HUES64 (cell line): ENCODE measurements around the gene SEC24C.

ENCODE experiments used
- H3K27ac ChIP-seq: 2 replicates; pipeline ENCODE4 v1.7.0; 2013; ENCODE audit warnings: low read depth, low read length, inconsistent platforms
- H3K27me3 ChIP-seq: 2 replicates; pipeline ENCODE4 v1.6.1; 2013; ENCODE audit warnings: mild to moderate bottlenecking, low read length; ENCODE audit not compliant: insufficient read depth
- H3K36me3 ChIP-seq: 2 replicates; pipeline ENCODE4 v1.6.1; 2013; ENCODE audit warnings: mild to moderate bottlenecking, low read length; ENCODE audit not compliant: insufficient read depth
- H3K4me1 ChIP-seq: 2 replicates; pipeline ENCODE4 v1.6.1; 2013; ENCODE audit warnings: mild to moderate bottlenecking, low read length, moderate library complexity; ENCODE audit not compliant: insufficient read depth
- H3K4me3 ChIP-seq: 2 replicates; pipeline ENCODE4 v1.5.1; 2013; ENCODE audit warnings: mild to moderate bottlenecking, low read length, moderate library complexity
- H3K9ac ChIP-seq: 2 replicates; pipeline ENCODE4 v1.6.1; 2013; ENCODE audit warnings: mild to moderate bottlenecking, low read depth, low read length
- H3K9me3 ChIP-seq: 2 replicates; pipeline ENCODE4 v1.6.1; 2013; ENCODE audit warnings: low read depth, low read length; ENCODE audit not compliant: insufficient read depth
- WGBS: fragments of 150-250, 120-280 bp; methylation state at CpG from one replicate; pipeline ENCODE4 v1.1.7; 2013; ENCODE audit warnings: missing lambda C conversion rate; 5-methylcytosine and 5-hydroxymethylcytosine counted together

Gene SEC24C

DNA sequence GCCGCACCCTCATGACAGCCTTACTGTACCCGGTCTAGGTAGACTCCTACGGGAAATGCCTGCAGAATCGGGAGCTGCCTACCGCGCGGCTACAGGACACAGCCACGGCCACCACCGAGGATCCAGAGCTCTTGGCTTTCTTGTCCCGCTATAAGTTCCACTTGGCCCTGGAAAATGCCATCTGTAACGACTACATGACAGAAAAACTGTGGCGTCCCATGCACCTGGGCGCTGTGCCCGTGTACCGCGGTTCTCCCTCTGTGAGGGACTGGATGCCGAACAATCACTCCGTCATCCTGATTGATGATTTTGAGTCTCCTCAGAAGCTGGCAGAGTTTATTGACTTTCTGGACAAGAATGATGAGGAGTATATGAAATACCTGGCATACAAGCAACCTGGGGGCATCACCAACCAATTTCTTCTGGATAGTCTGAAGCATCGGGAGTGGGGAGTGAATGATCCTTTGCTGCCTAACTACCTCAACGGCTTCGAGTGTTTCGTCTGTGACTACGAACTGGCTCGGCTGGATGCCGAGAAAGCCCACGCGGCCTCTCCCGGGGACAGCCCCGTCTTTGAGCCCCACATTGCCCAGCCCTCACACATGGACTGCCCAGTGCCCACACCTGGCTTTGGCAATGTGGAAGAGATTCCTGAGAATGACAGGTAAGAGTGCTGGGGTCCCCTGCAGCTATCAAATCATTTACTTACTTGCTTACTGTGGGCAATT, 29.1 kb downstream of the SEC24C start:
- H3K4me1 ChIP-seq: peaks cover 13% of the 10 kb centered on the region
- H3K36me3 ChIP-seq: peaks cover 60% of the 10 kb centered on the region
- 18% methylated on average over 29 of the region's 29 CpGs for WGBS
- H3K4me3 ChIP-seq: peak overlapping the region; percentile 78
- no peaks in the 10 kb centered on the region for H3K27me3 ChIP-seq
- H3K9ac ChIP-seq: peak overlapping the region; percentile 87
- H3K27ac ChIP-seq: peak overlapping the region; percentile 86; the same call in 1 of the 2 replicates
- no peaks in the 10 kb centered on the region for H3K9me3 ChIP-seq

DNA sequence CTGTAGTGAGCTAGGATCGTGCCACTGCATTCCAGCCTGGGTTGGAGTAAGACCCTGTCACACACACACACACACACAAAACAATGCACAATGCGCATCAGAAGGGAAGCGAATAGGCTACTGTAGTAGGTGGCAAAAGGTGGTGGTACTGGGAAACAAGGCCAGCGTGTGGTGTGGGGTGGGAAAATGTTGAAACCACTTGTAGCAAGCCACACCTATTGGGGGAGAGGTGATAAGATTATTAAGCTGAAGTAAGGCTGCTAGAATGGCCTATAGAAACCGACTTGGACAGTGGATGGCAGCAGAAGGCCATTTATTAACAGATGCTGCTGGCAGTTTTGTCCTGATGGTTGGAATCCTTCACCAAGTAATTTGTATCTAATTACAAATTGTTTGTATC, 30.5 kb downstream of the SEC24C start:
- 60% methylated on average over 4 of the region's 5 CpGs for WGBS
- Histone ChIP-seq H3K36me3 (peaks cover 60% of the 10 kb centered on the region), H3K27me3 (no peaks in the 10 kb centered on the region), H3K9ac (no peak overlapping the region), H3K9me3 (no peaks in the 10 kb centered on the region), H3K27ac (no peak overlapping the region), H3K4me3 (peak overlapping the region; percentile 78), H3K4me1 (peaks cover 13% of the 10 kb centered on the region)

GRCh38 chr10:73779018-73779417, 34.8 kb downstream of the SEC24C start:
- 94% methylated on average over 4 of the region's 5 CpGs for whole genome bisulfite sequencing
- Histone ChIP-seq H3K36me3 (peaks cover 52% of the 10 kb centered on the region), H3K9me3 (no peaks in the 10 kb centered on the region)

DNA sequence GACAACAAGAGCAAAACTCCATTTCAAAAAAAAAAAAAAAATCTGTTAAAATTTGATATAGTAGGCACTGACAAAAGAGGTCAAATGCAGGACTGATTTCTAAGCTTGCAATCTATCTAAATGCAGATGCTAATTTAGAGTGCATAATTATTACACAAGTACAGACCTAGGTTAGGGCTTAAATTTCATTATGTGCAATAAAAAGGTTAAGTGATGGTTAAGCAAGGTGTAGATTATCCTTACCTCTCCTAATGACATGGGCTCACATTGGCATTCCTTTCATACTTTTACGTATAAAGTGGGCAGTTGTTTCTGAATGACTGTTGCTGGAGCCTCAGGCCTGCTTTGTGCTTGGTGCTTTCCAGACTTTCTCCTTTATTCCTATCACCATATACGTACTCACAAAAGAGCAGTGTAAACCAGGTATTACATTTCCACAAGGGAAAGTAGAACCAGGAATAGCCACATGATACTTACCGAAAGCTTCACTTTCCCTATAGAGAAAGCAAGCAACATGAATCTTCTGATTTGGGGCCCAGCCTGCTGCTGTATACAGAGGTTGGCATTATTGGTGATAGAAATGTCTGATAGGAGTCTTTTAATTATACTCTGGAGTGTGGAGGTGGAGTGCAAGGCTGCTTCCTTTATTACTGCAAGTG, 35.5 kb downstream of the SEC24C start:
- H3K27me3 ChIP-seq: no peaks in the 10 kb centered on the region
- no peak overlapping the region for H3K4me3 ChIP-seq
- H3K27ac ChIP-seq: no peak overlapping the region
- H3K4me1 ChIP-seq: peaks cover 20% of the 10 kb centered on the region
- H3K9me3 ChIP-seq: no peaks in the 10 kb centered on the region
- no peak overlapping the region for H3K9ac ChIP-seq
- 92% methylated on average over 3 of the region's 3 CpGs for WGBS
- peaks cover 49% of the 10 kb centered on the region for H3K36me3 ChIP-seq

More at GRCh38 chr10:73779018-73779417, 34.8 kb downstream of the SEC24C start:
- H3K9ac ChIP-seq: no peak overlapping the region
- no peaks in the 10 kb centered on the region for H3K27me3 ChIP-seq
- no peak overlapping the region for H3K4me3 ChIP-seq
- H3K27ac ChIP-seq: no peak overlapping the region
- peaks cover 22% of the 10 kb centered on the region for H3K4me1 ChIP-seq

GRCh38 chr10:73780301-73780700, 36.1 kb downstream of the SEC24C start:
- H3K4me1 ChIP-seq: peaks cover 13% of the 10 kb centered on the region
- H3K4me3 ChIP-seq: peak overlapping the region; percentile 81
- H3K27ac ChIP-seq: no peak overlapping the region
- 0 out of 2 replicates have a peak overlapping the region, but pooled peaks have one; percentile 87 for H3K9ac ChIP-seq
- no peaks in the 10 kb centered on the region for H3K9me3 ChIP-seq
- H3K27me3 ChIP-seq: no peaks in the 10 kb centered on the region
- 94% methylated on average over 5 of the region's 5 CpGs for WGBS
- peaks cover 43% of the 10 kb centered on the region for H3K36me3 ChIP-seq

DNA sequence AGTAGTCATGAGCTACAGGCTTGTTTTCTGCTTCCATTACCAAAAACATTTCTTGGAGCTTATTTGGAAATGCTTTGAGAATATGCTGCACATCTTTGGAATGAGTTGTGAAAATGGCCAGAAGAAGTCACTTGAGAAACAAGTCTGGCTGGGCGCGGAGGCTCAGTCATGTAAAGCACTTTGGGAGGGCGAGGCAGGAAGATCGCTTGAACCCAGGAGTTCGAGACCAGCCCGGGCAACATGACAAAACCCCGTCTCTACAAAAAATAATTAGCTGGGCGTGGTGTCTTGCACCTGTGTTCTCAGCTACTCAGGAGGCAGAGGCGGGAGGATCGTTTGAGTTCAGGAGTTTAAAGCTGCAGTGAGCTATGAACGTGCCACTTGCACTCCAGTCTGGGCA, 36.8 kb downstream of the SEC24C start:
- 50% methylated on average over 11 of the region's 11 CpGs for WGBS
- peaks cover 13% of the 10 kb centered on the region for H3K4me1 ChIP-seq
- no peaks in the 10 kb centered on the region for H3K9me3 ChIP-seq
- peaks cover 36% of the 10 kb centered on the region for H3K36me3 ChIP-seq
- peak overlapping the region; percentile 81 for H3K4me3 ChIP-seq
- no peak overlapping the region for H3K27ac ChIP-seq
- H3K9ac ChIP-seq: peak overlapping the region; percentile 87
- H3K27me3 ChIP-seq: no peaks in the 10 kb centered on the region

GRCh38 chr10:73781548-73781878, 37.3 kb downstream of the SEC24C start:
- Histone ChIP-seq H3K27me3 (no peaks in the 10 kb centered on the region), H3K36me3 (peaks cover 31% of the 10 kb centered on the region), H3K4me1 (peaks cover 16% of the 10 kb centered on the region), H3K9me3 (no peaks in the 10 kb centered on the region), H3K4me3 (peak overlapping the region; percentile 81), H3K27ac (peak overlapping the region; percentile 87), H3K9ac (peak overlapping the region; percentile 87)
- 1% methylated on average over 14 of the region's 14 CpGs for WGBS

DNA sequence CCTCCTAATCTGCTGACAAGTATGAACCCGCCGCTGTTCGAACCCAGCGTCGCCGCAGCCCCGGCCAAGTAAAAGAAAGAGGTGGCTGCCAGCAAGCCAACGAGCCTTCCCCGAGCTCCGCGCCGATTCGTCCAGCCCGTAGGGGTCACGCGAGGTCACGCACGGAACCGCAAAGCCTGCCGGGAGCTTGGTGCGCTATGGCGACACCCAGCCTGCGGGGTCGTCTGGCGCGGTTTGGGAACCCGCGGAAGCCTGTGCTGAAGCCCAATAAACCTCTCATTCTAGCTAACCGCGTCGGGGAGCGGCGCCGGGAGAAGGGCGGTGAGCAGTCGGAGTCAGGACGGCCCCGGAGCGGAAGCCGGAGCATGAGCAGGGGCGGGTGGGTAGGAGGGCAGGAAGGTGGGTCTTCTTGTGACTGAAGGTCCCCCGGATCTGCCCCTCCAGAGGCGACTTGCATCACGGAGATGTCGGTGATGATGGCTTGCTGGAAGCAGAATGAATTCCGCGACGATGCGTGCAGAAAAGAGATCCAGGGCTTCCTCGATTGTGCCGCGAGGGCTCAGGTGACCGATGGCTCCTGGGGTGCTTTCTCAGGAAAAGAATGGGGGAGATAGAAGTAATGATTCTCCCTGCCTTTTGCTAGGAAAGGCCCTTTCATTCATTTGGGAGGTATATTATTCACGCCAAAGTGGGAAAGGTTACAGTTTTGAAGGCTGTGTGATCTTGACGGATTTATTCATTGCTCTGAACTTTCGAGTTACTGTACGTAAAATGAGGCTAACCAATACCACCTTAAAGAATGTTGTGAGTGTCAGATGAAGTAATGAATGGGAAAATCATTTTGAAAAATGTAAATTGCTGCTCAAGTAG, 37.9 kb downstream of the SEC24C start, which contains the start of gene CHCHD1:
Gene CHCHD1, plus strand, starts transcription at position 170 of the 870 bp plus-strand sequence. Its CDS starts 28 bp downstream, at position 198.
- peak within 1 kb of the TSS; percentile 87 for H3K27ac ChIP-seq
- H3K4me1 ChIP-seq: peaks cover 18% of the 10 kb centered on the region
- no peaks in the 10 kb centered on the region for H3K9me3 ChIP-seq
- 1% methylated on average over 57 of the region's 57 CpGs for WGBS
- H3K36me3 ChIP-seq: peaks cover 27% of the 10 kb centered on the region
- peak within 1 kb of the TSS; percentile 87 for H3K9ac ChIP-seq
- H3K4me3 ChIP-seq: peak within 1 kb of the TSS; percentile 81
- H3K27me3 ChIP-seq: no peaks in the 10 kb centered on the region

DNA sequence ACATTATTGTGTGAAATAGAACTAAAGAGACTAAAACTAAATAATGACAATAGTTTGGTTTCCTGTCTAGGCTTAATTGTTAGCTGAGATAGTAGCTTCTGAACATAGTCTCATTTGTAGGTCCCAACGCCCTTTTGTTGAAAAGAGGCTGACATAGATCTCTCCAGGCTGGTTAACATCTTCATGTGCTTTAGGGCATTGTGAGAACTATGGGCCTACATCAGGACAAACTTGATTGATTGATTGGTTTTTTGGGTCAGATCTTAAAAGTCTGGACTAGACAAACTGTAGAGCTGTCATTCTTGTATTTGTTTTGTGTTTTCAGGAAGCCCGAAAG, 38.5 kb downstream of the SEC24C start:
- Histone ChIP-seq H3K9me3 (no peaks in the 10 kb centered on the region), H3K36me3 (peaks cover 24% of the 10 kb centered on the region), H3K4me1 (peaks cover 18% of the 10 kb centered on the region), H3K27me3 (no peaks in the 10 kb centered on the region), H3K4me3 (peak overlapping the region; percentile 81), H3K9ac (peak overlapping the region; percentile 87), H3K27ac (no peak overlapping the region)
- 64% methylated on average over 2 of the region's 2 CpGs for WGBS

DNA sequence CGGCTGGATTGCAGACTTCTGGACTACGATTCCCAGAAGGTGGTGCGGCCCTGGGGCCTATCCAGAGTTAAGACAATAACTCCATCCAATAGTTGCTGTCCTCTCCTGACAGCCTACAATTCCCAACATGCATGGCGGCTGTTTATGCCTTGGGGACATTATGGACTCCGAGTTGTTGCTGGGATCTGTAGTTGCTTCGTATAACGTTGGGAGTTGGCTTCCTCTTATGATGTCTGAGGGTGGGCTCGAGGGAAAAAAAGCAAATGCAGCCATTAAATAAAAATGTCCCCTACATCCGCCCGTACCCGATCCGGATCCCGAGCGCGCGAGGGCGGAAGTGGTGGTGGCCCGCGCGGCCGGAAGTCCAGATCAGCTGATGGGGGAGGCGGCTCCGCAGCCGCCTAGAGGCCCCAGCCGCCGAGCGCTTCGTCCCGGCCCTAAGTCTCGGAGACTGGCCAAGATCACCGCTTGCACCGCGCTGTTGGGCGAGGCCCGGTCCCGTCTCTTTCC, 41.1 kb downstream of the SEC24C start, which contains the start of gene ZSWIM8:
Gene ZSWIM8, plus strand, starts transcription at position 396 of the 510 bp plus-strand sequence. CDS start 273 bp downstream, outside the sequence.
- Histone ChIP-seq H3K27ac (no peak within 1 kb of the TSS), H3K9me3 (no peaks in the 10 kb centered on the region), H3K4me1 (peaks cover 18% of the 10 kb centered on the region), H3K36me3 (peaks cover 17% of the 10 kb centered on the region), H3K4me3 (peak within 1 kb of the TSS; percentile 86), H3K9ac (peak within 1 kb of the TSS; percentile 62), H3K27me3 (no peaks in the 10 kb centered on the region)
- under 1% methylated on average over 36 of the region's 36 CpGs for WGBS
